ENCODE results near the gene NDUFC1. TPM values are rescaled to one million over a fixed set of nuclear protein-coding genes. Genes with fewer than 3 reads are reported as not detected.
"Not testable (repeated sequence)": the region's sequence is repeated elsewhere in the genome, so short reads cannot be mapped to it uniquely, and the experiment has no call there.

Gene NDUFC1
- total RNA-seq, 1 donor from 2014 or later: 44.8 TPM

GRCh38 chr4:139266208-139266582, 36.1 kb downstream of the NDUFC1 start:
- Mint-ChIP-seq H3K9me3 (ENCODE audit: unreplicated experiment) (no peaks in the 10 kb centered on the region), H3K4me1 (ENCODE audit: unreplicated experiment) (no peaks in the 10 kb centered on the region), H3K27ac (ENCODE audit: unreplicated experiment) (no peak overlapping the region), H3K4me3 (ENCODE audit: unreplicated experiment) (no peak overlapping the region), H3K36me3 (ENCODE audit: low read depth, unreplicated experiment) (no peaks in the 10 kb centered on the region), H3K27me3 (ENCODE audit: unreplicated experiment) (peaks cover 3% of the 10 kb centered on the region)
- no peak for DNase-seq (ENCODE audit: low spot score)
- TF ChIP-seq CTCF (IDR thresholded peaks at IDR 0.05; ENCODE audit: unreplicated experiment): no peak

- Mint-ChIP-seq H3K27ac (ENCODE audit: unreplicated experiment) (no peak overlapping the region), H3K27me3 (ENCODE audit: unreplicated experiment) (peaks cover 3% of the 10 kb centered on the region)
These were observed 36.6 kb downstream of the NDUFC1 start for GRCh38 chr4:139265654-139266053.

GRCh38 chr4:139256349-139256748, 45.9 kb downstream of the NDUFC1 start:
- Mint-ChIP-seq H3K36me3 (ENCODE audit: low read depth, unreplicated experiment) (no peaks in the 10 kb centered on the region), H3K4me3 (ENCODE audit: unreplicated experiment) (no peak overlapping the region), H3K27ac (ENCODE audit: unreplicated experiment) (no peak overlapping the region), H3K27me3 (ENCODE audit: unreplicated experiment) (peaks cover 5% of the 10 kb centered on the region), H3K4me1 (ENCODE audit: unreplicated experiment) (peaks cover 2% of the 10 kb centered on the region), H3K9me3 (ENCODE audit: unreplicated experiment) (no peaks in the 10 kb centered on the region)
- TF ChIP-seq CTCF (IDR thresholded peaks at IDR 0.05; ENCODE audit: unreplicated experiment): no peak
- no peak for DNase-seq (ENCODE audit: low spot score)

More at GRCh38 chr4:139265654-139266053, 36.6 kb downstream of the NDUFC1 start:
- Mint-ChIP-seq H3K4me3 (ENCODE audit: unreplicated experiment) (no peak overlapping the region), H3K36me3 (ENCODE audit: low read depth, unreplicated experiment) (no peaks in the 10 kb centered on the region), H3K4me1 (ENCODE audit: unreplicated experiment) (no peaks in the 10 kb centered on the region), H3K9me3 (ENCODE audit: unreplicated experiment) (no peaks in the 10 kb centered on the region)
- no peak for DNase-seq (ENCODE audit: low spot score)
- no peak for TF ChIP-seq CTCF (IDR thresholded peaks at IDR 0.05; ENCODE audit: unreplicated experiment)

GRCh38 chr4:139255581-139255980, 46.7 kb downstream of the NDUFC1 start:
- not testable (repeated sequence) for H3K27me3 Mint-ChIP-seq (ENCODE audit: unreplicated experiment); DNase-seq (ENCODE audit: low spot score); H3K36me3 Mint-ChIP-seq (ENCODE audit: low read depth, unreplicated experiment); H3K4me3 Mint-ChIP-seq (ENCODE audit: unreplicated experiment); H3K9me3 Mint-ChIP-seq (ENCODE audit: unreplicated experiment); H3K4me1 Mint-ChIP-seq (ENCODE audit: unreplicated experiment); H3K27ac Mint-ChIP-seq (ENCODE audit: unreplicated experiment)

- no peak for TF ChIP-seq CTCF (IDR thresholded peaks at IDR 0.05; ENCODE audit: unreplicated experiment)
- Mint-ChIP-seq H3K4me1 (ENCODE audit: unreplicated experiment) (peaks cover 2% of the 10 kb centered on the region), H3K9me3 (ENCODE audit: unreplicated experiment) (no peaks in the 10 kb centered on the region), H3K4me3 (ENCODE audit: unreplicated experiment) (no peak overlapping the region), H3K36me3 (ENCODE audit: low read depth, unreplicated experiment) (no peaks in the 10 kb centered on the region), H3K27ac (ENCODE audit: unreplicated experiment) (no peak overlapping the region), H3K27me3 (ENCODE audit: unreplicated experiment) (peaks cover 5% of the 10 kb centered on the region)
- DNase-seq (ENCODE audit: low spot score): no peak
These were observed 48.6 kb downstream of the NDUFC1 start for GRCh38 chr4:139253713-139254112.

GRCh38 chr4:139253046-139253445, 49.2 kb downstream of the NDUFC1 start:
- no peak overlapping the region for H3K4me3 Mint-ChIP-seq (ENCODE audit: unreplicated experiment)
- H3K4me1 Mint-ChIP-seq (ENCODE audit: unreplicated experiment): peaks cover 2% of the 10 kb centered on the region
- no peak overlapping the region for H3K27ac Mint-ChIP-seq (ENCODE audit: unreplicated experiment)
- no peak for TF ChIP-seq CTCF (IDR thresholded peaks at IDR 0.05; ENCODE audit: unreplicated experiment)
- DNase-seq (ENCODE audit: low spot score): no peak
- H3K36me3 Mint-ChIP-seq (ENCODE audit: low read depth, unreplicated experiment): no peaks in the 10 kb centered on the region
- H3K27me3 Mint-ChIP-seq (ENCODE audit: unreplicated experiment): peaks cover 5% of the 10 kb centered on the region
- H3K9me3 Mint-ChIP-seq (ENCODE audit: unreplicated experiment): no peaks in the 10 kb centered on the region

All from endothelial cell (in vitro differentiated cells).